Limb (tissue), 2 donors: ENCODE data around the gene AKAP5.
"Not testable (repeated sequence)": the region's sequence is repeated elsewhere in the genome, so short reads cannot be mapped to it uniquely, and the experiment has no call there.

Source experiments
- DNase-seq, 2 donors: peaks; one replicate each; pipeline ENCODE4 v3.0.0-alpha.2; 2016; ENCODE audit errors: extremely low spot score in 2 of 2

Gene AKAP5

GRCh38 chr14:64502456-64502855 is 37.2 kb downstream of the AKAP5 start:
- no peak for DNase-seq

GRCh38 chr14:64502887-64503433 is 37.7 kb downstream of the AKAP5 start:
- DNase-seq, result peak in 1 of 2 donors; percentile 28

GRCh38 chr14:64503434-64504309 is 38.4 kb downstream of the AKAP5 start, which contains the start of gene ZBTB25:
Gene ZBTB25 (minus strand): TSS chr14:64503838. CDS start chr14:64490533, 13,305 bp downstream.
- peak; percentile 92 to 96 for DNase-seq

GRCh38 chr14:64504310-64504896 is 39.1 kb downstream of the AKAP5 start, which contains the start of gene ZBTB1:
Gene ZBTB1 (plus strand): TSS chr14:64504770. CDS start chr14:64521505, 16,735 bp downstream.
- DNase-seq, result peak; percentile 82 to 92

GRCh38 chr14:64504897-64505794 is 39.8 kb downstream of the AKAP5 start:
- DNase-seq, result peak; percentile 89 to 94

- DNase-seq, result no peak
Measured at GRCh38 chr14:64506721-64507120, 41.4 kb downstream of the AKAP5 start.

GRCh38 chr14:64507376-64508156 is 42.3 kb downstream of the AKAP5 start:
- DNase-seq, result no peak

- DNase-seq, result no peak
Measured at GRCh38 chr14:64508215-64508776, 43.0 kb downstream of the AKAP5 start.

GRCh38 chr14:64509036-64509435 is 43.7 kb downstream of the AKAP5 start:
- no peak for DNase-seq

GRCh38 chr14:64510825-64511671 is 45.7 kb downstream of the AKAP5 start:
- peak; percentile 66 to 70 for DNase-seq

GRCh38 chr14:64513271-64513670 is 48.0 kb downstream of the AKAP5 start:
- no peak for DNase-seq

GRCh38 chr14:64515053-64515452 is 49.8 kb downstream of the AKAP5 start:
- DNase-seq, result no peak

GRCh38 chr14:64516969-64517368 is 51.7 kb downstream of the AKAP5 start:
- DNase-seq, result no peak

- not testable (repeated sequence) for DNase-seq
Measured at GRCh38 chr14:64517667-64518066, 52.4 kb downstream of the AKAP5 start.

- no peak for DNase-seq
Measured at GRCh38 chr14:64518229-64518628, 52.9 kb downstream of the AKAP5 start.

GRCh38 chr14:64520699-64521098 is 55.4 kb downstream of the AKAP5 start:
- DNase-seq, result no peak

- no peak for DNase-seq
Measured at GRCh38 chr14:64522591-64523355, 57.5 kb downstream of the AKAP5 start.
